GM12878 (cell line): Measurements from ENCODE around the gene COL23A1. TPM values are rescaled to one million over a fixed set of nuclear protein-coding genes. Genes with fewer than 3 reads are reported as not detected.

Experiments
- ATAC-seq: fragments of 200-7000 bp; cut with Tn5 transposase; 3 replicates; pipeline ENCODE4 v1.9.1; 2020; ENCODE audit warnings: mild to moderate bottlenecking, moderate library complexity
- BruUV-seq: library from RNA; stranded (reverse); fragments of 400-500 nt; replicated peaks from 2 replicates; lab custom pipeline; 2021; lab: Mats Ljungman, UMichigan
- CTCF ChIA-PET: fragments of 300-600 bp; sonication (Branson Sonifier 250); formaldehyde crosslinking; extraction: SDS; loops from one replicate; lab custom pipeline; 2021; ENCODE audit warnings: inconsistent platforms; lab: Yijun Ruan, JAX
- POLR2A ChIA-PET: fragments of 350-600 bp; formaldehyde crosslinking; extraction: SDS; loops from one replicate; lab custom pipeline; 2021; ENCODE audit warnings: inconsistent platforms; lab: Charles Lee
- RAD21 ChIA-PET: fragments of 300-600 bp; sonication (Branson Sonifier 250); formaldehyde crosslinking; loops from one replicate; lab custom pipeline; 2023; ENCODE audit warnings: antibody characterized with exemption; ENCODE audit not compliant: unreplicated experiment; lab: Charles Lee
- SMC1A ChIA-PET: fragments of 300-600 bp; sonication (Branson Sonifier 250); formaldehyde crosslinking; loops from one replicate; lab custom pipeline; 2023; ENCODE audit not compliant: unreplicated experiment, uncharacterized antibody; lab: Charles Lee
- DNase-seq: peaks from one replicate; pipeline ENCODE4 v3.0.0-alpha.2; 2011; ENCODE audit warnings: low read depth, low spot score
- FAIRE-seq: peaks from 3 replicates; lab custom pipeline; 2011; peaks lifted over from hg19 to GRCh38; lab: Jason Lieb, UNC
- H2AFZ ChIP-seq: 2 replicates; pipeline ENCODE4 v1.6.0; 2011; ENCODE audit warnings: low read depth, low read length, control low read depth; ENCODE audit not compliant: control insufficient read depth
- H3K27ac ChIP-seq: 2 replicates; pipeline ENCODE4 v1.5.1; 2011; ENCODE audit warnings: control low read depth; ENCODE audit not compliant: control insufficient read depth, insufficient read depth
- H3K27me3 ChIP-seq, 2 experiments: replicated peaks in 1 of 2; 2 replicates each; pipeline versions ENCODE4 v1.6.0 to v1.6.1; 2011; ENCODE audit warnings: low read length in 1 of 2; ENCODE audit not compliant: control insufficient read depth in 2 of 2, insufficient read depth in 2 of 2
- H3K36me3 ChIP-seq, 2 experiments: 2 replicates each; pipeline ENCODE4 v1.5.1; 2011; ENCODE audit warnings: low read length in 1 of 2; ENCODE audit not compliant: control insufficient read depth in 2 of 2, insufficient read depth in 2 of 2
- H3K4me1 ChIP-seq: 2 replicates; pipeline ENCODE4 v1.6.1; 2011; ENCODE audit warnings: mild to moderate bottlenecking, low read length, moderate library complexity, mixed read lengths; ENCODE audit not compliant: control insufficient read depth, insufficient read depth
- H3K4me2 ChIP-seq: 2 replicates; pipeline ENCODE4 v1.6.0; 2011; ENCODE audit warnings: control low read depth; ENCODE audit not compliant: control insufficient read depth, insufficient read depth
- H3K4me3 ChIP-seq: fragments of 200-600 bp; sonication (generic); 2 replicates; pipeline ENCODE4 v1.5.1; 2016
- H3K79me2 ChIP-seq: 2 replicates; pipeline ENCODE4 v1.6.0; 2011; ENCODE audit warnings: low read length; ENCODE audit not compliant: control insufficient read depth, insufficient read depth
- H3K9ac ChIP-seq: 2 replicates; pipeline ENCODE4 v1.8.0; 2011; ENCODE audit warnings: low read length, control low read depth, mixed read lengths; ENCODE audit not compliant: control insufficient read depth, insufficient read depth
- H3K9me3 ChIP-seq: replicated peaks from 3 replicates; pipeline ENCODE4 v1.5.1; 2011; ENCODE audit warnings: mild to moderate bottlenecking, low read length; ENCODE audit not compliant: control insufficient read depth, insufficient read depth
- H4K20me1 ChIP-seq: 2 replicates; pipeline ENCODE4 v1.6.0; 2011; ENCODE audit not compliant: control insufficient read depth, insufficient read depth
- ATF7 ChIP-seq: fragments of 450-650 bp; IDR thresholded peaks from 2 replicates; pipeline ENCODE4 v1.6.1; 2016; ENCODE audit warnings: low read depth, mild to moderate bottlenecking
- DPF2 ChIP-seq: fragments of 450-650 bp; IDR thresholded peaks from 2 replicates; pipeline ENCODE4 v1.6.1; 2017; ENCODE audit warnings: mild to moderate bottlenecking
- EGR1 ChIP-seq, 2 experiments: IDR thresholded peaks; 1 replicate in 1 of 2; 2 replicates in 1 of 2; pipeline ENCODE4 v1.6.1; 2011 to 2012; ENCODE audit warnings: low read depth in 2 of 2, low read length in 2 of 2, borderline replicate concordance in 1 of 2, mild to moderate bottlenecking in 1 of 2, moderate library complexity in 1 of 2
- ESRRA ChIP-seq: IDR thresholded peaks from 2 replicates; pipeline ENCODE4 v1.6.1; 2012; ENCODE audit warnings: mild to moderate bottlenecking, low read length, improper control_type of control experiment
- ETV6 ChIP-seq, 2 experiments: fragments of 450-650 bp in 1 of 2; IDR thresholded peaks in 1 of 2; conservative IDR thresholded peaks in 1 of 2; 2 replicates each; pipeline ENCODE4 v1.6.1; 2014; ENCODE audit warnings: antibody characterized with exemption in 1 of 2, borderline replicate concordance in 1 of 2, low read depth in 1 of 2, mild to moderate bottlenecking in 1 of 2, moderate library complexity in 1 of 2
- FOXM1 ChIP-seq: IDR thresholded peaks from 2 replicates; pipeline ENCODE4 v1.6.1; 2012; ENCODE audit warnings: low read depth, mild to moderate bottlenecking, inconsistent platforms, low read length, moderate library complexity
- HDAC2 ChIP-seq: fragments of 200-600 bp; sonication (generic); IDR thresholded peaks from 2 replicates; pipeline ENCODE4 v1.6.1; 2017
- IRF5 ChIP-seq: fragments of 450-650 bp; IDR thresholded peaks from 2 replicates; pipeline ENCODE4 v1.6.1; 2017; ENCODE audit warnings: borderline replicate concordance
- KAT2A ChIP-seq: conservative IDR thresholded peaks from 2 replicates; pipeline ENCODE4 v1.6.1; 2011; ENCODE audit warnings: low read depth, low read length; ENCODE audit not compliant: control insufficient read depth
- KLF5 ChIP-seq: fragments of 450-650 bp; IDR thresholded peaks from 2 replicates; pipeline ENCODE4 v1.6.1; 2014; ENCODE audit warnings: mild to moderate bottlenecking; ENCODE audit not compliant: partially characterized antibody
- LARP7 ChIP-seq: fragments of 450-650 bp; IDR thresholded peaks from 2 replicates; pipeline ENCODE4 v1.6.1; 2017; ENCODE audit warnings: mild to moderate bottlenecking
- MTA3 ChIP-seq: IDR thresholded peaks from 2 replicates; pipeline ENCODE4 v1.6.1; 2012; ENCODE audit warnings: low read length, inconsistent platforms, borderline replicate concordance
- RCOR1 ChIP-seq: conservative IDR thresholded peaks from 2 replicates; pipeline ENCODE4 v1.6.1; 2012; ENCODE audit warnings: low read depth, low read length, improper control_type of control experiment
- SRF ChIP-seq, 2 experiments: IDR thresholded peaks; 2 replicates each; pipeline ENCODE4 v1.6.1; 2011; ENCODE audit warnings: low read depth in 2 of 2, low read length in 2 of 2, mild to moderate bottlenecking in 1 of 2, moderate library complexity in 1 of 2
- SUZ12 ChIP-seq: fragments of 200-600 bp; sonication (generic); IDR thresholded peaks from one replicate; pipeline ENCODE4 v1.6.1; 2018; ENCODE audit warnings: antibody characterized with exemption, mild to moderate bottlenecking; ENCODE audit not compliant: unreplicated experiment
- USF1 ChIP-seq: IDR thresholded peaks from 2 replicates; pipeline ENCODE4 v1.6.1; 2011; ENCODE audit warnings: borderline replicate concordance, low read depth, mild to moderate bottlenecking, moderate library complexity, mixed read lengths, low read length; ENCODE audit not compliant: insufficient read depth; ENCODE audit errors: extremely low read length
- WGBS: methylation state at CpG from one replicate; pipeline ENCODE4 v1.1.6; 2016; ENCODE audit warnings: low lambda C conversion rate; ENCODE audit not compliant: insufficient replicate concordance, insufficient coverage; ENCODE audit errors: missing lambda C conversion rate; 5-methylcytosine and 5-hydroxymethylcytosine counted together
- in situ Hi-C: fragments of 300-500 bp; cut with MboI; formaldehyde crosslinking; loops from 9 replicates; pipeline ENCODE4 v1.14.3; 2018; ENCODE audit warnings: mixed read lengths
- intact Hi-C: fragments of 100-400 bp; cut with micrococcal nuclease; formaldehyde crosslinking; loops from one replicate; pipeline ENCODE4 v1.14.2; 2022; ENCODE audit not compliant: unreplicated experiment
- polyA plus RNA-seq, 11 experiments: library from polyadenylated mRNA; depleted of rRNA in 4 of 11; unstranded in 6 of 11; stranded (reverse) in 5 of 11; fragments of >200 nt; fragmentation: Nextera tagmentation in 4 of 11; fragmentation: Illumina TruSeq in 1 of 11; extraction: Ambion mirVana in 4 of 11; extraction: Trizol in 1 of 11; gene quantifications; 1 replicate in 1 of 11; 2 replicates in 10 of 11; pipeline versions ENCODE4 v1.2.1 to v1.2.3, GENCODE V29; 2011 to 2016; ENCODE audit warnings: inconsistent platforms in 2 of 11, missing spikeins in 2 of 11, low read depth in 1 of 11
- total RNA-seq, 4 experiments: library from RNA; depleted of rRNA in 3 of 4; stranded (reverse); fragments of >200 nt in 3 of 4; fragmentation: Illumina TruSeq in 1 of 4; extraction: Trizol in 1 of 4; gene quantifications; 2 replicates each; pipeline versions ENCODE4 v1.2.1 to v1.2.3, GENCODE V29; 2013 to 2021
- TF ChIP-seq, protein P1 (sequence below): fragments of 450-650 bp; formaldehyde crosslinking; IDR thresholded peaks from 2 replicates; pipeline ENCODE4 v1.4.0; 2020; ENCODE audit warnings: mild to moderate bottlenecking, moderate library complexity

The COL23A1 gene
- total and polyA plus RNA-seq, 10 of the 15 experiments (the other 5 are each of a cell fraction or from before 2014, with no cell fraction given) = 0.03 to 0.83 (median 0.09) TPM; not detected in 5

GRCh38 chr5:178242416-178242815 is 347.8 kb downstream of the COL23A1 start:
- no peak for ATAC-seq
- CTCF ChIA-PET = no interaction called here

GRCh38 chr5:178241688-178242231 is 348.4 kb downstream of the COL23A1 start:
- ChIA-PET POLR2A (no interaction called here), CTCF (no interaction called here), RAD21 (no interaction called here), SMC1A (no interaction called here)
- intact Hi-C loops = no loop called here
- ATAC-seq = no peak
- BruUV-seq = no TSS peak
- no peaks in the 10 kb centered on the region for H3K27me3 ChIP-seq
- WGBS = 77% methylated on average over 13 of the region's 15 CpGs
- in situ Hi-C loops = no loop called here
- H3K4me1 ChIP-seq = peaks cover 42% of the 10 kb centered on the region
- no peak overlapping the region for H3K9ac ChIP-seq
- H3K36me3 ChIP-seq = no peaks in the 10 kb centered on the region
- no peaks in the 10 kb centered on the region for H3K79me2 ChIP-seq
- no peak overlapping the region for H2AFZ ChIP-seq
- H3K9me3 ChIP-seq = no peaks in the 10 kb centered on the region
- no peak for DNase-seq
- no peak overlapping the region for H3K27ac ChIP-seq
- H3K4me2 ChIP-seq = 0 out of 2 replicates have a peak overlapping the region, but pooled peaks have one; percentile 3
- FAIRE-seq = no peak
- H3K4me3 ChIP-seq = no peak overlapping the region
- no peaks in the 10 kb centered on the region for H4K20me1 ChIP-seq
- TF ChIP-seq USF1 (no peak), SUZ12 (no peak), LARP7 (no peak), MTA3 (no peak), SRF (IDR thresholded peaks at IDR 0.05; ENCODE audit: low read depth in 2 of 2, low read length in 2 of 2) (no peak), IRF5 (no peak), ATF7 (no peak)
- TF ChIP-seq, protein P1, sequence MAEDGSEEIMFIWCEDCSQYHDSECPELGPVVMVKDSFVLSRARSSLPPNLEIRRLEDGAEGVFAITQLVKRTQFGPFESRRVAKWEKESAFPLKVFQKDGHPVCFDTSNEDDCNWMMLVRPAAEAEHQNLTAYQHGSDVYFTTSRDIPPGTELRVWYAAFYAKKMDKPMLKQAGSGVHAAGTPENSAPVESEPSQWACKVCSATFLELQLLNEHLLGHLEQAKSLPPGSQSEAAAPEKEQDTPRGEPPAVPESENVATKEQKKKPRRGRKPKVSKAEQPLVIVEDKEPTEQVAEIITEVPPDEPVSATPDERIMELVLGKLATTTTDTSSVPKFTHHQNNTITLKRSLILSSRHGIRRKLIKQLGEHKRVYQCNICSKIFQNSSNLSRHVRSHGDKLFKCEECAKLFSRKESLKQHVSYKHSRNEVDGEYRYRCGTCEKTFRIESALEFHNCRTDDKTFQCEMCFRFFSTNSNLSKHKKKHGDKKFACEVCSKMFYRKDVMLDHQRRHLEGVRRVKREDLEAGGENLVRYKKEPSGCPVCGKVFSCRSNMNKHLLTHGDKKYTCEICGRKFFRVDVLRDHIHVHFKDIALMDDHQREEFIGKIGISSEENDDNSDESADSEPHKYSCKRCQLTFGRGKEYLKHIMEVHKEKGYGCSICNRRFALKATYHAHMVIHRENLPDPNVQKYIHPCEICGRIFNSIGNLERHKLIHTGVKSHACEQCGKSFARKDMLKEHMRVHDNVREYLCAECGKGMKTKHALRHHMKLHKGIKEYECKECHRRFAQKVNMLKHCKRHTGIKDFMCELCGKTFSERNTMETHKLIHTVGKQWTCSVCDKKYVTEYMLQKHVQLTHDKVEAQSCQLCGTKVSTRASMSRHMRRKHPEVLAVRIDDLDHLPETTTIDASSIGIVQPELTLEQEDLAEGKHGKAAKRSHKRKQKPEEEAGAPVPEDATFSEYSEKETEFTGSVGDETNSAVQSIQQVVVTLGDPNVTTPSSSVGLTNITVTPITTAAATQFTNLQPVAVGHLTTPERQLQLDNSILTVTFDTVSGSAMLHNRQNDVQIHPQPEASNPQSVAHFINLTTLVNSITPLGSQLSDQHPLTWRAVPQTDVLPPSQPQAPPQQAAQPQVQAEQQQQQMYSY (CRISPR knock-in tag) = no peak

More at GRCh38 chr5:178242416-178242815, 347.8 kb downstream of the COL23A1 start:
- 68% methylated on average over 10 of the region's 10 CpGs for WGBS
- Histone ChIP-seq H3K27ac (no peak overlapping the region), H2AFZ (no peak overlapping the region), H3K27me3 (no peaks in the 10 kb centered on the region), H3K9ac (no peak overlapping the region), H3K79me2 (no peaks in the 10 kb centered on the region), H3K9me3 (no peaks in the 10 kb centered on the region), H3K4me2 (no peak overlapping the region), H3K4me3 (no peak overlapping the region), H4K20me1 (no peaks in the 10 kb centered on the region), H3K36me3 (no peaks in the 10 kb centered on the region), H3K4me1 (peaks cover 36% of the 10 kb centered on the region)
- ChIA-PET RAD21 (no interaction called here), POLR2A (no interaction called here), SMC1A (no interaction called here)
- intact Hi-C loops (no loop called here), in situ Hi-C loops (no loop called here)
- no peak for FAIRE-seq
- no peak for DNase-seq
- no TSS peak for BruUV-seq
- TF ChIP-seq KLF5 (no peak), FOXM1 (no peak), KAT2A (no peak), RCOR1 (no peak), DPF2 (no peak), ETV6 (conservative IDR thresholded peaks at IDR 0.05 in 1 of 2, IDR thresholded peaks at IDR 0.05 in 1 of 2; ENCODE audit: borderline replicate concordance in 1 of 2, low read depth in 1 of 2) (no peak), HDAC2 (no peak), ESRRA (no peak), EGR1 (IDR thresholded peaks at IDR 0.05; ENCODE audit: borderline replicate concordance in 1 of 2, low read depth in 2 of 2, low read length in 2 of 2) (no peak)
